A549 (cell line): ENCODE measurements around the gene C11orf91. TPM values are rescaled to one million over a fixed set of nuclear protein-coding genes. Genes with fewer than 3 reads are reported as not detected.

Source experiments
- ATAC-seq, 2 experiments: fragments of 200-7000 bp in 1 of 2; fragments of >200 bp in 1 of 2; cut with Nextera tagmentation in 1 of 2; cut with Tn5 transposase in 1 of 2; 3 replicates each; pipeline versions ENCODE4 v1.8.0 to v1.9.1; 2018 to 2020; ENCODE audit warnings: mild to moderate bottlenecking in 1 of 2, moderate library complexity in 1 of 2
- CTCF ChIA-PET: fragments of 300-600 bp; sonication (Branson Sonifier 250); formaldehyde crosslinking; extraction: SDS; loops from one replicate; lab custom pipeline; 2021; ENCODE audit warnings: antibody characterized with exemption, inconsistent platforms; lab: Yijun Ruan, JAX
- POLR2A ChIA-PET: fragments of 350-600 bp; formaldehyde crosslinking; extraction: SDS; loops from one replicate; lab custom pipeline; 2021; ENCODE audit warnings: antibody characterized with exemption, inconsistent platforms; lab: Yijun Ruan, JAX
- DNase-seq, 2 experiments: peaks; one replicate each; pipeline versions ENCODE4 v3.0.0 to v3.0.0-alpha.2; 2011 to 2016; ENCODE audit warnings: low read depth in 1 of 2, low spot score in 1 of 2
- FAIRE-seq: peaks from 2 replicates; lab custom pipeline; 2011; peaks lifted over from hg19 to GRCh38; lab: Jason Lieb, UNC
- H3K27ac ChIP-seq, 2 experiments: fragments of >200 bp; sonication (Bioruptor Twin); formaldehyde crosslinking; 3 replicates each; pipeline ENCODE4 v1.5.1; 2016 to 2017
- H3K4me1 ChIP-seq: fragments of >200 bp; sonication (Bioruptor Twin); formaldehyde crosslinking; 3 replicates; pipeline ENCODE4 v1.6.1; 2016
- H3K4me2 ChIP-seq: fragments of >200 bp; sonication (Bioruptor Twin); formaldehyde crosslinking; 3 replicates; pipeline ENCODE4 v1.6.1; 2016
- H3K4me3 ChIP-seq: fragments of >200 bp; sonication (Bioruptor Twin); formaldehyde crosslinking; 3 replicates; pipeline ENCODE4 v1.5.1; 2016
- H3K9me3 ChIP-seq: fragments of >200 bp; sonication (Bioruptor Twin); formaldehyde crosslinking; 3 replicates; pipeline ENCODE4 v1.6.1; 2016
- BHLHE40 ChIP-seq: IDR thresholded peaks from 2 replicates; pipeline ENCODE4 v1.6.1; 2012; ENCODE audit warnings: low read depth, low read length, inconsistent platforms
- CBX2 ChIP-seq: fragments of 200-600 bp; sonication (generic); IDR thresholded peaks from 2 replicates; pipeline ENCODE4 v1.6.1; 2016; ENCODE audit warnings: low read depth, mild to moderate bottlenecking, borderline replicate concordance
- EHF ChIP-seq: fragments of 250-450 bp; sonication (Bioruptor Pico); IDR thresholded peaks from 2 replicates; pipeline ENCODE4 v1.5.0; 2020; ENCODE audit warnings: mild to moderate bottlenecking
- EP300 ChIP-seq, 2 experiments: fragments of >200 bp; sonication (Bioruptor Twin); formaldehyde crosslinking; IDR thresholded peaks; 2 replicates in 1 of 2; 3 replicates in 1 of 2; pipeline ENCODE4 v1.6.1; 2016 to 2017
- ESRRA ChIP-seq: fragments of 150-350 bp; IDR thresholded peaks from 2 replicates; pipeline ENCODE4 v1.6.1; 2014; ENCODE audit warnings: mild to moderate bottlenecking, low read length, borderline replicate concordance
- FOSB ChIP-seq: fragments of 250-450 bp; sonication (Bioruptor Pico); IDR thresholded peaks from 2 replicates; pipeline ENCODE4 v1.5.0; 2020; ENCODE audit warnings: mild to moderate bottlenecking, moderate library complexity
- HDAC2 ChIP-seq: fragments of 200-600 bp; sonication (generic); IDR thresholded peaks from 2 replicates; pipeline ENCODE4 v1.6.1; 2016
- HES2 ChIP-seq: fragments of >200 bp; sonication (Bioruptor Twin); formaldehyde crosslinking; IDR thresholded peaks from 2 replicates; pipeline ENCODE4 v1.6.1; 2016
- HEYL ChIP-seq: fragments of 250-450 bp; sonication (Bioruptor Pico); IDR thresholded peaks from 2 replicates; pipeline ENCODE4 v1.8.0; 2021; ENCODE audit warnings: mild to moderate bottlenecking, moderate library complexity
- HOXA7 ChIP-seq: fragments of 250-450 bp; sonication (Bioruptor Pico); IDR thresholded peaks from 2 replicates; pipeline ENCODE4 v1.5.0; 2020; ENCODE audit warnings: mild to moderate bottlenecking, moderate library complexity
- HOXB5 ChIP-seq: fragments of 250-450 bp; sonication (Bioruptor Pico); IDR thresholded peaks from 2 replicates; pipeline ENCODE4 v1.5.0; 2020; ENCODE audit warnings: mild to moderate bottlenecking, moderate library complexity
- JUN ChIP-seq, 2 experiments: fragments of >200 bp; sonication (Bioruptor Twin); formaldehyde crosslinking; IDR thresholded peaks; 2 replicates in 1 of 2; 3 replicates in 1 of 2; pipeline ENCODE4 v1.6.1; 2016 to 2017
- KDM1A ChIP-seq: fragments of 200-600 bp; sonication (generic); IDR thresholded peaks from 2 replicates; pipeline ENCODE4 v1.6.1; 2016; ENCODE audit warnings: low read depth, mild to moderate bottlenecking
- KDM5A ChIP-seq: fragments of 200-600 bp; sonication (generic); IDR thresholded peaks from 2 replicates; pipeline ENCODE4 v1.6.1; 2016; ENCODE audit warnings: antibody characterized with exemption, mild to moderate bottlenecking
- MAFK ChIP-seq: fragments of 450-650 bp; IDR thresholded peaks from 2 replicates; pipeline ENCODE4 v1.6.1; 2014; ENCODE audit not compliant: partially characterized antibody
- MAX ChIP-seq: IDR thresholded peaks from 2 replicates; pipeline ENCODE4 v1.6.1; 2012
- MAZ ChIP-seq: fragments of 150-350 bp; IDR thresholded peaks from 2 replicates; pipeline ENCODE4 v1.6.1; 2014; ENCODE audit warnings: antibody characterized with exemption, low read depth, low read length, borderline replicate concordance
- NFE2L2 ChIP-seq: fragments of 150-350 bp; conservative IDR thresholded peaks from 2 replicates; pipeline ENCODE4 v1.6.1; 2014; ENCODE audit warnings: low read length
- POLR2A ChIP-seq: IDR thresholded peaks from 2 replicates; pipeline ENCODE4 v1.6.1; 2012; ENCODE audit warnings: mild to moderate bottlenecking, low read length
- POLR2AphosphoS2 ChIP-seq: conservative IDR thresholded peaks from 2 replicates; pipeline ENCODE4 v1.6.1; 2012; ENCODE audit warnings: low read length, improper control_type of control experiment, inconsistent platforms
- RAD21 ChIP-seq, 2 experiments: fragments of >200 bp in 1 of 2; sonication (Bioruptor Twin) in 1 of 2; formaldehyde crosslinking in 1 of 2; IDR thresholded peaks in 1 of 2; conservative IDR thresholded peaks in 1 of 2; 2 replicates in 1 of 2; 3 replicates in 1 of 2; pipeline ENCODE4 v1.6.1; 2012 to 2018; ENCODE audit warnings: inconsistent platforms in 1 of 2
- RCOR1 ChIP-seq: fragments of 150-350 bp; IDR thresholded peaks from 2 replicates; pipeline ENCODE4 v1.6.1; 2014; ENCODE audit warnings: antibody characterized with exemption, low read length, low read depth
- RFX5 ChIP-seq: fragments of 450-650 bp; IDR thresholded peaks from 2 replicates; pipeline ENCODE4 v1.7.1; 2014; ENCODE audit warnings: antibody characterized with exemption, mild to moderate bottlenecking, moderate library complexity
- SMC3 ChIP-seq: fragments of >200 bp; sonication (Bioruptor Twin); formaldehyde crosslinking; IDR thresholded peaks from 3 replicates; pipeline ENCODE4 v1.6.1; 2018; ENCODE audit warnings: inconsistent platforms
- SREBF2 ChIP-seq: fragments of 450-650 bp; IDR thresholded peaks from 2 replicates; pipeline ENCODE4 v1.6.1; 2014; ENCODE audit warnings: mild to moderate bottlenecking, moderate library complexity
- TFCP2L1 ChIP-seq: fragments of 250-450 bp; sonication (Bioruptor Pico); IDR thresholded peaks from 2 replicates; pipeline ENCODE4 v1.5.0; 2021; ENCODE audit warnings: mild to moderate bottlenecking
- TP53 ChIP-seq: fragments of 250-450 bp; sonication (Bioruptor Pico); IDR thresholded peaks from 2 replicates; pipeline ENCODE4 v1.5.0; 2021; ENCODE audit warnings: mild to moderate bottlenecking, moderate library complexity
- USF2 ChIP-seq: fragments of 450-650 bp; IDR thresholded peaks from 2 replicates; pipeline ENCODE4 v1.6.1; 2014; ENCODE audit warnings: antibody characterized with exemption
- ZFP36 ChIP-seq: fragments of 450-650 bp; IDR thresholded peaks from 2 replicates; pipeline ENCODE4 v1.6.1; 2014; ENCODE audit warnings: borderline replicate concordance; ENCODE audit not compliant: partially characterized antibody
- WGBS: methylation state at CpG from one replicate; pipeline ENCODE4 v1.1.6; 2017; ENCODE audit errors: missing lambda C conversion rate; 5-methylcytosine and 5-hydroxymethylcytosine counted together
- polyA plus RNA-seq, 4 experiments: library from polyadenylated mRNA; depleted of rRNA in 3 of 4; stranded (reverse); fragments of >200 nt; fragmentation: RNase III in 1 of 4; extraction: RNeasy Plus Mini Kit Qiagen cat#74134 plus additional on column Dnase treatment in 1 of 4; gene quantifications; 2 replicates in 3 of 4; 3 replicates in 1 of 4; pipeline ENCODE4 v1.2.3, GENCODE V29; 2011 to 2017

Gene C11orf91
- polyA plus RNA-seq, 2 of the 4 experiments (the other 2 are of a cell fraction): 0.15 TPM; not detected in 1

- Histone ChIP-seq H3K27ac (no peak overlapping the region), H3K9me3 (no peaks in the 10 kb centered on the region), H3K4me3 (no peak overlapping the region), H3K4me1 (no peaks in the 10 kb centered on the region), H3K4me2 (no peak overlapping the region)
- TF ChIP-seq MAX: no peak
- TF ChIP-seq MAZ: no peak
- TF ChIP-seq NFE2L2: no peak
- no peak for TF ChIP-seq RAD21 (conservative IDR thresholded peaks at IDR 0.05 in 1 of 2, IDR thresholded peaks at IDR 0.05 in 1 of 2)
- no peak for TF ChIP-seq HDAC2
- TF ChIP-seq HOXB5 (CRISPR knock-in tag): no peak
- no peak for TF ChIP-seq ZFP36
- TF ChIP-seq EHF (CRISPR knock-in tag): no peak
- no peak for TF ChIP-seq SREBF2
- TF ChIP-seq CBX2: no peak
- no peak for TF ChIP-seq JUN (IDR thresholded peaks at IDR 0.05)
- no peak for ATAC-seq
- DNase-seq: no peak
- 68% methylated on average over 3 of the region's 3 CpGs for WGBS
- POLR2A ChIA-PET: no interaction called here
- CTCF ChIA-PET: interaction anchor here (0.9 kb wide), 1 partner anchor 31 kb away, joined by 4 read pairs; no protein-coding TSS in a partner anchor
- no peak for FAIRE-seq
These were observed 42.9 kb downstream of the C11orf91 start for GRCh38 chr11:33657757-33658156.

GRCh38 chr11:33656768-33657167, 43.9 kb downstream of the C11orf91 start:
- 78% methylated on average over 7 of the region's 7 CpGs for WGBS
- no peak overlapping the region for H3K27ac ChIP-seq

GRCh38 chr11:33655842-33656600, 44.6 kb downstream of the C11orf91 start:
- DNase-seq: no peak
- no peaks in the 10 kb centered on the region for H3K4me1 ChIP-seq
- no peak for ATAC-seq
- TF ChIP-seq EP300 (IDR thresholded peaks at IDR 0.05) (no peak), SMC3 (no peak), HES2 (no peak), RFX5 (no peak), HOXA7 (no peak), KDM1A (no peak), BHLHE40 (no peak), ZFP36 (no peak), FOSB (no peak), MAX (no peak), TFCP2L1 (CRISPR knock-in tag) (no peak), KDM5A (no peak), SREBF2 (no peak), USF2 (no peak), MAFK (no peak), TP53 (CRISPR knock-in tag) (no peak), ESRRA (no peak)
- H3K27ac ChIP-seq: no peak overlapping the region
- CTCF ChIA-PET: no interaction called here
- no peaks in the 10 kb centered on the region for H3K9me3 ChIP-seq
- POLR2A ChIA-PET: no interaction called here
- 85% methylated on average over 11 of the region's 11 CpGs for WGBS
- no peak overlapping the region for H3K4me3 ChIP-seq
- no peak for FAIRE-seq
- no peak overlapping the region for H3K4me2 ChIP-seq

More at GRCh38 chr11:33656768-33657167, 43.9 kb downstream of the C11orf91 start:
- FAIRE-seq (no peak), DNase-seq (no peak), ATAC-seq (no peak)
- ChIA-PET POLR2A (no interaction called here), CTCF (no interaction called here)
- TF ChIP-seq RCOR1 (no peak), POLR2AphosphoS2 (no peak), RFX5 (no peak), HEYL (CRISPR knock-in tag) (no peak), POLR2A (no peak), MAZ (no peak), NFE2L2 (no peak), HES2 (no peak), KDM1A (no peak)
- H3K4me3 ChIP-seq: no peak overlapping the region
- no peaks in the 10 kb centered on the region for H3K4me1 ChIP-seq
- no peaks in the 10 kb centered on the region for H3K9me3 ChIP-seq
- H3K4me2 ChIP-seq: no peak overlapping the region
